Head of caudate nucleus (tissue), 42 donors: ENCODE data around the gene PTOV1.
A peak's percentile ranks its signal among the peaks of the same experiment; 100 is the strongest.

ENCODE experiments used
- DNase-seq, 42 donors: peaks; one replicate each; pipeline versions ENCODE4 v3.0.0 to v3.0.0-alpha.2; 2020 to 2021; ENCODE audit warnings: mixed read lengths in 7 of 42
- intact Hi-C: fragments of 100-400 bp; cut with DNase I; formaldehyde crosslinking; loops from one replicate; pipeline ENCODE4 v1.15.0; 2022

Gene PTOV1

DNA sequence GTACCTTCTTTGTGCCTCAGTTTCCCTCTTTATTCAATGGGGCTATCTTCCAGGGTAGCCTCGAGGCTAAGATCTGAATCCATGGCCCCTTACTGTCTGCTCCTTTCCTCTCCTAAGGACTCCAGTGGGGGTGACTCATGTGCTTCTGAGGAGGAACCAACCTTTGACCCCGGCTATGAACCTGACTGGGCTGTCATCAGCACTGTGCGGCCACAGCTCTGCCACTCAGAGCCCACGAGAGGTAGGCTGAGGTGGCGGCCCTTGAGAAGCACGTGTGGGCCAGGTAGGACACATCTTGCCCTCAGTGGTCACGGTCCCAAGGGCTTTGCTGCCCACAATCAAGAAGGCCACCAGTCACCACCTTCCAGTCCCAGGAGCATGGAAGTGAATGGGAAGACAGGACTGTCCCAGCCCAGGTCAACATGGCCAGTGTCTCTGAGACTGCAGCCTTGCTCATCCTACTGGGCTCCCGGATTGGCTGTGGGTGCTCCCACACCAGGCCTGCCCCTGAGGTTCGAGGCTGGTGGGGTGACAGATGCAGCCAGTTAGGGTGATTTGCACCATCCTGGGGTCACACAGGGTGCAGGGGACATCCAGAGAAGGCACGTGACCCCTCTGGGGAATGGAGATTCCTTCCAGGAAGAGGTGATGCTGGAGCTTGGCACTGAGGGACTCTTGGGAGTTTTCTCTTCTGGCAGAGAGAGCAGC is 29.4 kb downstream of the PTOV1 start:
- DNase-seq = no peak
- intact Hi-C loops = no loop called here

DNA sequence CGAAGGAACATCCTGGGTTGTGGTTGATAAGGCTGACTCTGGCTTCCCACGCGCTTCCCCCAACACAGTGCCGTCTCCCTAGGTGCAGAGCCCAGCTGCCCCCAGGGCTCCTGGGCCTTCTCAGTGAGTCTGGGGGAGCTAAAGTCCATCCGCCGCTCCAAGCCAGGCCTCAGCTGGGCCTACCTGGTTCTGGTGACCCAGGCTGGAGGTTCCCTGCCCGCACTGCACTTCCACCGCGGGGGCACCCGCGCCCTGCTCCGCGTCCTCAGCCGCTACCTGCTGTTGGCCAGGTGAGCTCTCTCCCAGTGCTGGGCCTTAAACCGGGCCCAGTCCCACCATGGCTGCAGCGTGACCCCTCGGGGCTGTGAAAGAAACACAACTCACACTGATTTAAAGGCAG is 30.2 kb downstream of the PTOV1 start:
- intact Hi-C loops = no loop called here
- no peak for DNase-seq

DNA sequence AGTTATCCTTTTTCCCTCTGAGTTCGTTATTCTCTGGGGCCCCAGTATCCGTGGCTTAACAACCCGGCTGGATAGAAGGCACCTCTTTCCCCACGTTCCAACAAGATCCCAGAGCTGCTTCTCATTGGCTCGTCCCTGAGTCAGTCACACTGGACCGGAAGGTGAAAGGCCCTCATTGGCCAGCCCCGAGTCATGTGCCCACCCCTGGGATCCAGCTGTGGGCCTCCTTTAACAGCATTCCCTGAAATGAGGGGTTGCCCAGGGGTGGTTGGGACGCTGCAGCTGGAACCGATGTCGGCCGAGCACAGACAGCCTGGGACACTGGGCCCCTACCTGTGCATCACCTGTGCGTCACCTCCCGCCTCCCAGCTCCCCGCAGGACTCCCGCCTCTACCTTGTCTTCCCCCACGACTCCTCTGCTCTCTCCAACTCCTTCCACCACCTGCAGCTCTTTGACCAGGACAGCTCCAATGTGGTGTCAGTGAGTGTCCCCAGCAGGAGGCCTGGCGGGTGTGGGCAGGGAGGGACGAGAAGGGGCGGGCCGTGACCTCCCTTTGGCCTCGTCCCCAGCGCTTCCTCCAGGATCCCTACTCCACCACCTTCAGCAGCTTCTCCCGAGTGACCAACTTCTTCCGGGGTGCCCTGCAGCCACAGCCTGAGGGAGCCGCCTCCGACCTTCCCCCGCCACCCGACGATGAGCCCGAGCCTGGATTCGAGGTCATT is 30.9 kb downstream of the PTOV1 start:
- intact Hi-C loops = no loop called here
- no peak for DNase-seq

DNA sequence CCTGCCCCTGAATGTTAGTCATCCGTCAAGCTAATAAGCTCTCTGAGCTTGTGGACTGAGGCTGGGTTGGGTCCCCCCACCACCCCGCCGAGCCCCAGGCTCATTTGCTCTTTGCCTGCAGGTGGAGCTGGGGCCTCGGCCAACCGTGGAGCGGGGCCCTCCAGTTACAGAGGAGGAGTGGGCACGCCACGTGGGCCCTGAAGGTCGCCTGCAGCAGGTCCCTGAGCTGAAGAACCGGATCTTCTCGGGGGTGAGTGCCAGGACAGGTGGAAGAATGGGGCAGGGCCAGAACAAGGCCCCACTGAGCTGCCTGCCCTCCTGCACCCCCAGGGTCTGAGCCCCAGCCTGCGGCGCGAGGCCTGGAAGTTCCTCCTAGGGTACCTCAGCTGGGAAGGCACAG is 31.7 kb downstream of the PTOV1 start:
- intact Hi-C loops = no loop called here
- DNase-seq = no peak

DNA sequence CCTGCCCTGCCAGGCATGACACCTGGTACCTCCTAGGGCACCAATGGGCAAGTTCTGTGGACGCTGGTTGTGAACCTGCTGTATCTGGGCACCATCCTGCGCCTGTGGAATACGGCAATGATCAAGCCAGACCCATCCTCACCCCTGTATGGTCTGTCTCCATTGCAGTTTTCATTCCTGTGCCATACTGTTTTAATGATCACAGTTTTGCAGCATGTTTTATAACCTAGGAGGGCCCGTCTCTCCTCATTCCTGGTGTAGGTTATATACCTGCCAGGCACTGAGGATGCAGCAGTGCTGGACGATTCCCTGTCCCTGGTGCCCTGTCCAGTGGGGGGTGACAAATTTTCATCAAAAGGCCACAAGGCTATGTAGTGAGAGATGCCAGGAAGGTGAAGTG is 32.1 kb downstream of the PTOV1 start:
- DNase-seq = no peak
- intact Hi-C loops = no loop called here

DNA sequence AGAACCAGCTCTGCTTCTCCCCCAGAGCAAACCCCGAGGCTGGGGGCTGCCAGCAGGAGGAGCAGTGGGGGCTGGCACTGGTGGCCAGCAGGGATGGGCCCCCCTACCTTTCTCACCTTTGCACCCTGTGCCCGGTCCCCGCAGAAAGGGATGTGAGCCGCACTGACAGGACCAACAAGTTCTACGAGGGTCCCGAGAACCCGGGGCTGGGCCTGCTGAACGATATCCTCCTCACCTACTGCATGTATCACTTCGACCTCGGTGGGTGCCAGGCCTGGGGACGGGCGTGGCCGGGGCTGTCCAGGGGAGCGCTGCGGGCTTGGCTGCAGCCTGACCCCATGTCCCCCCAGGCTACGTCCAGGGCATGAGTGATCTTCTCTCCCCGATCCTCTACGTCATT is 33.1 kb downstream of the PTOV1 start:
- intact Hi-C loops = no loop called here

DNA sequence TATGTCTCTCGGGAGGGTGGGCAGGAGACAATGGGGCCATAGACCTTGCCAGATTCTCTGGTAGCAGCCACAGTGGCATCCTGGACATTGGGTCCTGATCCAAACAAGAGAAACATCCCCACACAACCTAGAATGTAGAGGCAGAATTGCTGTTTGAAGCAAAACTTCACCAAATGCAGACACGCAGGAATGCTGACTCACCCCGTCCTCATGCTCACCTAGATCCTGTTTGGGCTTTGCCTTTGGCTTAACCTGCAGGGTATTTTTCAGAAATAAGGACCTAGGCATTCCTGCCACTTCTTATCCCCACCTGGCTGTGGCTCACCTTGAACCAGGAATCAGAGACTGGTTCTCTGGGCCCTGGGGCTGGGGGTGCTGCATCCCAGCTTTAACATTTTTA is 33.8 kb downstream of the PTOV1 start:
- intact Hi-C loops = no loop called here
- no peak for DNase-seq

More for the DNA sequence above, 33.1 kb downstream of the PTOV1 start:
- DNase-seq = no peak

DNA sequence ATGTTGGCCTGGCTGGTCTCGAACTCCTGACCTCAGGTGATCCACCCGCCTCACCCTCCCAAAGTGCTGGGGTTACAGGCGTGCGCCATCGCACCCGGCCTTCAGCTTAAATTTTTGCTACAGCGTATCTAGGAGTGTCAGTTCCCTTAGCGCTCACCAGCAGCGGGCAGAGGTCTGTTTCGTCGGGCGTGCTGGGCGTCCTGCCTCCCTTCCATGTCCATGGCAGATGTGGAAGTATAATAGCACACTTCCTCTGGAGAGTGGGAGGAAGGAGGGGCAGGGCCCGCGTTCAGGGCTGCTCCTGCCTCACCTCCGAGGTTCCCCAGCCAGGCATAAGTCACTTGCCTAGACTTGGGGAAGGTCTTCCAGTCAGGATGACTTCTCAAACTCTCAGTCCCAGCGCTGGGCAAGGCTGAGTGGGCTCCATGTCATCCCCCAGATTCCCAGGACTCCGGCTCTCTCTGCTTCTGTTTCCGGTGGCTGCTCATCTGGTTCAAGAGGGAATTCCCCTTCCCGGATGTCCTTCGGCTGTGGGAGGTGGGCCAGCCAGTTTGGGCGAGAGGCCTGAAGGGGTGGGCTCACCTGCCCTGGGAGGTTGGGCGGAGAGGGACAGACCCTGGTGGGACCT is 36.2 kb downstream of the PTOV1 start:
- no peak for DNase-seq
- intact Hi-C loops = no loop called here

DNA sequence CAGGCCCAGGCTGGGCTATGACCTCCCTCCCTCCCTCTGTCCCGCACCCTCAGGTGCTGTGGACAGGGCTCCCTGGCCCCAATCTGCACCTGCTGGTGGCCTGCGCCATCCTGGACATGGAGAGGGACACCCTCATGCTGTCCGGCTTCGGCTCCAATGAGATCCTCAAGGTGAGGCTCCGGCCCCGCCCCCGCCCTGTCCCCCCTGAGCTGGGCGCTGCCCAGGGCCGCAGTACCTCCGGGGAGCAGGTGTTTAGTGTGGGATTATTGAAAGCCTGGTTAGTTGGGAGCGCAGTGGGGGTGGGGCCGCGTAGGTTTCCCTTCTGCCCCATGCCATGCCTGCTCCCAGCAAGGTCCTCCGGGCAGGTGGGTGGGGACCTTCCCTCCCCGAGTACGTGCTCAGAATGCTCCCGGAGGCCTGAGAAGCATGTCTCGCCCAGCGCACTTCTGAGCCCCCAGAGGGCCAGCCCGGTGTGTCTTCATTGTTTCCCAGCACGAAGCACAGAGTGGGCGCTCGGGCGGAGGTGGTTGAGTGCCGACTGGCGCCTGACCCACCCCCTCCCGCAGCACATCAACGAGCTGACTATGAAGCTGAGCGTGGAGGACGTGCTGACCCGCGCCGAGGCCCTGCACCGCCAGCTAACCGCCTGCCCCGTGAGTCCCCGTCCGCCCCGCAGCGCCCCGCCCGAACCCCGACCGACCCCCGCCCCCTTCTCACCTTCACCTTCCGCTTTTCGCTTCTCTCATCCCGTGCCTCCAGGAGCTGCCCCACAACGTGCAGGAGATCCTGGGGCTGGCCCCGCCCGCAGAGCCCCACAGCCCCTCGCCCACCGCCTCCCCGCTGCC is 36.9 kb downstream of the PTOV1 start:
- DNase-seq = no peak
- intact Hi-C loops = no loop called here

DNA sequence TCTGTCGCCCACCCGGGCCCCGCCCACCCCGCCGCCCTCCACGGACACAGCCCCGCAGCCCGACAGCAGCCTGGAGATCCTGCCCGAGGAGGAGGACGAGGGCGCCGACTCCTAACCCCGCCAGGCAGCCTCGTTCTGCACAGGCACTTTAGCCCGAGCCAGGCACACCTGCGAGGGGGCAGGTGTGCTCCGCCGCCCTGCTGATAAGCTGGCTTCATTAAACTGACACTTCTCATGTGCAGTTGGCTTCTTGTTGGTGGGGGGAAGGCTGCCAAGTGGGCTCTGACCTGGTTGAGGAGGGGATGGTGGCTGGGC is 37.5 kb downstream of the PTOV1 start:
- intact Hi-C loops = no loop called here
- DNase-seq = no peak

DNA sequence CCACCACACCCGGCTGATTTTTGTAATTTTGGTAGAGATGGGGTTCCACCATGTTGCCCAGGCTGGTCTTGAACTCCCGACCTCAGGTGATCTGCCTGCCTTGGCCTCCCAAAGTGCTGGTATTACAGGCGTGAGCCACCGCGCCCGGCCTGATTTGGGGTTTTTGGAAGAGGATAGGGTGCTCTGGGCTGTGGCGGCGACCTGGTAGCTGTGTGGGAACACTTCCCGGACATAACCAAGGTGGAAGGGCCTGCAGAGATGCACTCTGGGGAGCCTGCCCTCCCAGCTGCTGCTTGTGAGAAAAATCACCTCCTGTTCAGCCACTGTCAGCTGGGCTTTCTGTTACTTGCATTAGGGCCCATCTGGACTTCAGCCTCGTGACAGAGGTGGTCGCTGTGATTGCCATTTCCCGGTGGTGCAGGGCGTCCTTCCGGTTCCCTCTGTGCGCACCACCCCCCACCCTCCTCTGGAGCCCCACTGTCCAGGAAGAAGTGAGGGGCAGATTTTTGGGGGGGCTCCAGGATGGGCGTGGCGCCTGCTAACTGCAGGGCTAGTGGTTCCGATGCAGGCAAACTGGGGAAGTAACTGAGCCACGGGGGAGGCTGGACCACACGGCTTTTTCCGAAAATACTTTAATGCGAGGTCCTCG is 38.2 kb downstream of the PTOV1 start:
- intact Hi-C loops = no loop called here
- DNase-seq = no peak

DNA sequence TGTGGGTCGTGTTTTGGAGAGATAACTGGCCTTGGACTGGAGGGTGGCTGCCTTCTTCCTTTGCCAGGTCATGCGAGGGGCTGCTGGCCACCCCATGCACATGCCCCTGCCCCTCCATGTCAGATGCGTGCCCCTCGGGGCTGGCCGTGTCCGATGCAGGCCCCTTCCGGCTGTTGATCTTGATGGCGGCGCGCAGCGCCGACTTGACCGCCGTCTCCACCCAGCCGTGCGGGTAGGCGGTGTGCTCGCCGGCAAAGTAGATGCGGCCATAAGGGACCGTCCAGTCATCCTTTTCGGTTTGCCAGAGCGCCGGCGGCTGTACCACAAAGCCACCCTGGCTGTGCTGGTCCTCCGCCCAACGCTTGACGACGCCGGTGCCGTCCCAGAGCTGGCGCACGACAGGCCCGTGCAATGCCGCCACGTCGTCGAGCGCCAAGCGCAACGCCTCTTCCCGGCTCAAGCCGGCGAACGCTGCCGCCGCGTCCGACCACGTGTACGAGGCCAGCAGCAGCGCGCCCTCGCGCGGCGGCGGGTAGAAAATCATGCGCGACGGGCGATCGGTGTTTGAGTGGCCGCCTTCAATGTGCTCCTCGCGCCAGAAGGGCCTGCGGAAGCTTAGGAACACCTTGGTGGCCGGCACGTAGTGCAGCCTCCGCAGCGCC is 38.9 kb downstream of the PTOV1 start:
- intact Hi-C loops = no loop called here
- DNase-seq = peak in 41 of 42 donors; percentile 33 to 85 (median 67)

DNA sequence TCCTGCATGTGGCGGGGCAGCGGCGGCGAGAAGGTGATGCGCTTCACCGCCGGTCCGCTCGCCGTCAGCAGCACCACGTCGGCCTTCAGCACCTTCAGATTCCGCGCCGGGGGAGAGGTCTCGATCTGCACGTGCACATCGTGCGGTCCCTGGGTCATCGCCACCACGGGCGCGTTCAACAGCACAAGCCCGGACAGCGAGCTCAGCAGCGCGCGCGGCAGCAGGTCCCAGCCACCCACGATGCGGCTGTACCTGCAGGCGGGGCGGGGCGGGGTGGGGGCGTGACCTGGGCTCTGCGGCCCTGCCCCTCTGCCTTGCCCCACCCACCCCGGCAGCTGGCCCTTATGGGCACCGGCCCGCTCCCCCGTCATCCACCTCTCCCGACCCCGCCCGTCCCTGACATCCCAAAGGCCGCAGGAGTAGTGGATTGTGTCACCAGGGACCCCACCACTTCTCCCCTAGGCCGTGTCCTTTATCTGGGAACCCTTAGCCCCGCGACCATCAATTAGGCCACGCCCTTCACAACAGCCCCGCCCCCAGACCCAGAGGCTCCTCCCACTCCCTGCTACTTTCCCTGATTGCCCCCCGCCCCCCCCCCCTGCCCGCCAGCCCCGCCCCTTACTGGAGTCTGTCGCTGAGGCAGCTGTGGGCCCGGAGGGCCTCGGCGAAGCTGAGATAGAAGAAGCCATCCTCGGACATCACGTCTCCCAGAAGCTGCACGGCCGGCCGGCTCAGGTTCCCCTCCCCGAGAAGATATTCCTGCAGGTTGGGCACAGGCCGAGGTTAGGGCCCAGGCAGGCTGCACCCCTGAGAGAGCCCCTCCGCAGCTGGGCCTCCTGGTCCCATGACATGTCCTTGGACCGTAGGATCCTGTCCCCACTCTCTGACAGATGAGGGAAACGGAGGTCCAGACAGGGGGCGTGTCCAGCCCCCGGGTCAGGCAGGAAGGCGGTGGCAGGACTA is 39.7 kb downstream of the PTOV1 start:
- peak in 10 of 42 donors; percentile 24 to 47 (median 36) for DNase-seq
- intact Hi-C loops = no loop called here

DNA sequence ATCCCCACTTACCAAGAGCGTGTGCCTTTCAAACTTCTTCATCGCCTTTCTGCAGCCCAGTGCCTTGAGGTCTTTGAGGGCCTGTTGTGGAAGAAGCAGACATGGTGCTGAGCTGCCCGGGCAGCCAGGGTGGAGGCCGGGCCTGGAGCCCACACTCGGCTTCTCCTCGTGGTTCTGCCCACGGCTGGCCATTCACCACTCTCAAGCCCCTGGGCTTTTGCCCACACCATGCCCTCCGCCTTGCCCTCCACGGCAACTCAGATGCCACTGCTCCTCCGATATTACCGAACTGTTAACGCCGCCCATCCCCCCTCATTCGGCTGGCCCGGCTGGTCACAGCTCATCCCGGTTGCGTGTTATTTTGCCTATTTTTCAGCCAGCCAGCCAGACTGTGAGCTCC is 40.4 kb downstream of the PTOV1 start:
- intact Hi-C loops = no loop called here
- DNase-seq = no peak

DNA sequence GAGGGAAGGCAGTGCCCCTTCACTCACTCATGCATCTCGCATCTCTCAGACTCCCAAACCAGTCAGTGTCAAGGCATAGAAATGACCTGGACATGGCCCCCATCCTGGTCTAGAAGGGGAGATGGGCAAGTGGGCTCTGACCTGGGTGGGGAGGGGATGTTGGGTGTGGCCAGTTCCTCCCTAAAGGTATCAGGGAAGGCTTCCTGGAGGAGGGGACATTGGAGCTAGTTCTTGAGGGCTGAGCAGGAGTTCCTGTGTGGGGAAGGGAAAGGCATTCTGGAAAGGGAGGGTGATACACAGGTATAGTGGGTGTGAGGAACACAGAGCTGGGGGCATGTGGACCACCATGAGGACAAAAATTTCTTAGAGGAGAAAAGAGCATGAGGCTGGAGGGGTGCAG is 41.8 kb downstream of the PTOV1 start:
- no peak for DNase-seq
- intact Hi-C loops = no loop called here

DNA sequence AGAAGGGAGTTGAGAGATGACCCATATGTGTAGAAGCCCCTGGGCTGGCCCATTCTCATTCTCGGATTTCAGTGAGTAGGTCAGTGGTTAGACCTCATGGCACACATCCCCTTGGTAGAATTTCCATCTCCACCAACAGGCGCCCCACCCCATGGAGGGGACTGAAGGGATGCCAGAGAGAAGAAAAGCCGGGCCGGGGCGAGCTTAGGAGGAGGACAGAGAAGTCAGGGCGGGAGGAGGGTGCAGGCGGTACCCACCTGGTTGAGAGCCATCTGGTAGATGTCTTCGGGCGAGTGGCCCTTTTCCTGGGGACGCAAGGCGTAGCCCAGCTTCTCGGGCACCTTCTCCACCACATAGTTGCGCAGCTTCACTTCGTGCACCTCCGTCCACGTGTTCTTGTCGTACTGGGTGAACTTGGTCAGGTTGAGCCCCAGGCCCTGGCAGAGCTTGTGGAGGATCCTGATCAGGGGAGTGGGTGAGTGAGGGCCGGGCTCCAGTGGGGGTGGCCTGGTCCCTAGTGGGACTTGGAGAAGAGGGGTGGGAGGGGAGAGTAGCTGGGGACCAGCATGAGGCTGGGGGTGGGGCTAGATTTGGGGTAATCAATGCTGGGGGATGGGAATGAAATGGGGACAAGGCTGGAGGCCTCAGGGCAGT is 43.2 kb downstream of the PTOV1 start:
- DNase-seq = no peak
- intact Hi-C loops = no loop called here

DNA sequence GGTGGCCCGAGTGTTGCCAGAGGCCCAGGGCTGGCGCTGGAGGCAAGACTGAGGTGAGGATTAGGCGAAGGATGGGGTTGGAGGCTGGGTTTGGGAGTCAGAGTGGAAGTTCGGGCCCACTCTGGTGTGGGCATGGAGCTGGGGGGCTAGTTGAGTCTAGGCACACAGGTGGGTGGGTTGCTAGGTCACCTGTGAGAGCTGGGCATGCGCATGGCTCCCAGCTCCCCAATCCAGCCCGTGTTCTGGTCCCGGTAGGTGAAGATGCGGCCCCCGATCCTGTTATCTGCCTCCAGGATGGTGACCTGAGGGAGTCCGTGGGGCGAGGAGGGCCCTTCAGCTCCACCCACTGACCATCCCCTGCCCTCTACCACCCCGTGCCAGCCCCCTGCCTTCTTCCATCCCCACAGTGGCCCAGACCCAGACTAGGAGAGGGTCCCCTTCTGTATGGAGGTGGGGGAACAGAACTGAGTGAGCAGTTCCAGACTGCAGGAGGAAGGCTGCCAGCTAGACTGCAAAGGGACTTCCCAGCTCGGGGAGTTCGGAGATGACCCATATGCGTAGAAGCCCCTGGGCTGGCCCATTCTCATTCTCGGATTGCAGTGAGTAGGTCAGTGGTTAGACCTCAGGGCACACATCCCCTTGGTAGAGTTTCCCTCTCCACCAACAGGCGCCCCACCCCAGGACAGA is 44.1 kb downstream of the PTOV1 start:
- DNase-seq = no peak
- intact Hi-C loops = no loop called here
